ENCODE results near the gene DGKZ.

- TF ChIP-seq CTCF (conservative IDR thresholded peaks at IDR 0.05; ENCODE audit: low read length) (no peak), EZH2phosphoT487 (IDR thresholded peaks at IDR 0.05; ENCODE audit: borderline replicate concordance) (no peak)
Measured at GRCh38 chr11:46364791-46365190, 17.5 kb downstream of the DGKZ start.

Measured in Loucy (cell line).